GM13976 (cell line): ENCODE measurements around the gene CDH23.
A peak's percentile ranks its signal among the peaks of the same experiment; 100 is the strongest.

ENCODE experiments used
- DNase-seq: peaks from one replicate; pipeline ENCODE4 v3.0.0; 2012; ENCODE audit warnings: low spot score
- CTCF ChIP-seq: IDR thresholded peaks from 2 replicates; pipeline ENCODE4 v1.5.1; 2012; ENCODE audit warnings: borderline replicate concordance, mild to moderate bottlenecking; ENCODE audit not compliant: insufficient read depth; ENCODE audit errors: extremely low read depth, missing control alignments, control extremely low read depth
- in situ Hi-C: fragments of 300-500 bp; cut with MboI; formaldehyde crosslinking; loops from one replicate; pipeline ENCODE4 v1.12.0; 2022; ENCODE audit warnings: low sequenced_read_pairs, mixed read lengths, inconsistent platforms; ENCODE audit not compliant: unreplicated experiment

Gene CDH23

DNA sequence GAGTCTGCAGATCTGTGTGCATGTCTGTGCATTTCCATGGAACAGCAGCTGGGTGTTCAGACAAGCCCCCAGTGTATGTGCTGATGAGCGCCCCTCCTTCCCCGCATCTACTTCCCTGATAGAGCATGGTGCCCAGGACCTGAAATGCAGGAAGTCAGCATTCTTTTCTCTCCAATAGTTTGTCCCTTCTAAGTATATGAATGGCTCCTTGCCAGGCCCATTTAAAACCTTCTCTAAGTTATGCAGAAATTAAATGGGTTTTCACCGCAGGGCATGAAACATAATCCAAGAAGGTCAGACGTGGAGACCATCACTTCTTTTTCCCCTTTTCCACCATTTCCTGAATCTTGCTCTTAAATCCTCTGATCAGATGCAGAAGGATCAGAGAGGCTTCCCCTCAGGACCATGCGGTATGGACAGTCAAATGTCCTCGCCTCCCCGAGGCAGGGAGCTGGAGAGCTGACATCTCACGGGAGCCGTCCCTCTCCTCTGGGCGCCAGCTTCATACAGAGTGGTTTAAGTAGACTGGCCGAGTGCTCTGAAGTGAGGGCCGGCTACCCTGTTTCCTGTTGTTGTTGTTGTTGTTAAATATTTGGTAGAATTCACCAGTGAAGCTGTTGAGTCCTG, 167.6 kb downstream of the CDH23 start:
- TF ChIP-seq CTCF, result no peak
- no peak for DNase-seq

DNA sequence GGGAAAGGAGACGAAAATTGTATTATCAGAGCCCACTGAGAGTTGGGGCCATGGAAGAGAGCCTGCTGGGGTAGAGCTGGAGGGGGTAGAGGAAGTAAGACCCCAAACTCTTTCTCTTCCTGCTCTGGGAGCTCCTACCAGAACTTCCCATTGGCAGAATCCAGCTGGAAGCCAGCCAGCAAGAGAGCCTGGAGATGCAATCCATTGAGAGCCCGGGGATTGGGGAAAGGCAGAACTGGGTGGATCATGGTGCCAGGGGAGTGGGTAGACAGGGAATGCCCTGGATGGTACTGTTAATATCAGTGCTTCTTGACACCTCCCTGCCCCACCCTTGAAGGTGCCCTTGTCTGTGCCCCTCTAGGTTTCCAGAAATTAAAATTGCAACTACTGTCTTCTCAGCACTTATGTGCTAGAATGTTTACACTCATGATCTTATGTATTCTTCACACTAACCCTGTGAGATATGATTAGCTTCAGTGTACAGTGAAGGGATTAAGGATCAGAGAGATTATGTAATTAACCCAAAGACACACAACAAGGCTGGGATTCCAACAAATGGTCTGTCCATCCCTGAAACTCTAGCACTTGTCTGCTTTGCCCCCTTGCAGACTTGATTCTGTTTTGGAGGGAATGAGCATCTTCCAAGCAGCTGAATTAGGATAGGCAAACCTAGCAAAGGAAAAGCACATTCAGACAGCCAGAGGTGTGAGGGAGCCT, 168.7 kb downstream of the CDH23 start:
- TF ChIP-seq CTCF, result no peak
- DNase-seq, result no peak
- in situ Hi-C loops, result no loop called here

More for the DNA sequence above, 167.6 kb downstream of the CDH23 start:
- in situ Hi-C loops, result no loop called here

- TF ChIP-seq CTCF, result no peak
- DNase-seq, result no peak
- in situ Hi-C loops, result no loop called here
These were observed 170.3 kb downstream of the CDH23 start for GRCh38 chr10:71567006-71567405.

GRCh38 chr10:71568896-71569492, 172.3 kb downstream of the CDH23 start:
- no peak for DNase-seq
- in situ Hi-C loops, result no loop called here
- no peak for TF ChIP-seq CTCF

GRCh38 chr10:71569775-71570588, 173.3 kb downstream of the CDH23 start:
- peak; percentile 73 for TF ChIP-seq CTCF
- DNase-seq, result peak; percentile 86
- in situ Hi-C loops, result loop anchor here (5.0 kb wide), 1 partner anchor 258 kb away; no protein-coding TSS in a partner anchor

GRCh38 chr10:71571460-71572175, 174.9 kb downstream of the CDH23 start:
- DNase-seq, result no peak
- TF ChIP-seq CTCF, result no peak
- in situ Hi-C loops, result loop anchor here (5.0 kb wide), 1 partner anchor 259 kb away; no protein-coding TSS in a partner anchor
